ENCODE data around the gene SIK3. TPM values are rescaled to one million over a fixed set of nuclear protein-coding genes. Genes with fewer than 3 reads are reported as not detected.

Gene SIK3
- polyA plus RNA-seq, 3 donors from 2014 or later: 3.7 to 26.2 (median 16.5) TPM

DNA sequence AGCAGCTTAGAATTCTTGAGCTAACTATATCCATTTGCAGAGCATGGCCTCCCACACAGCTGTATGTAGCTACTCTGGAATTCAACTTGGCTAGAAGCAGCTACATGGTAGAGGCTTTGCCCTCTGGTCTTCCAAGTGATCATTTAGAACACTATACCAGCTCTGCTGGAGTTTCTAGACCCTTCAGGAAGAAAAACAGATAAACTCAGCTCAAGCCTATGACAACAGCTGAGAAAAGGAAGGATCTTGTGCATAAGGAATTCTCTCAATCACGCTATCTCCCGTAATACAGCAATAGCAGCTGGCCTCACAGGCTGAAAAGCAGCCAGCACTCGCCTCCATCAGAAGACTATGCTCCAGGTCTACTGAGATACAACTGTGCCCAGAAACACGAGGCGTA lies 210.2 kb downstream of the SIK3 start:
- no peak for DNase-seq
- Mint-ChIP-seq H3K36me3 (peaks cover 4 to 16% (median 11%) of the 10 kb centered on the region in 3 donors), H3K27me3 (ENCODE audit: low read depth in 3 of 3) (no peaks in the 10 kb centered on the region), H3K4me3 (no peak overlapping the region), H3K27ac (peak overlapping the region in 2 of 6 donors; percentile 26 to 63), H3K4me1 (peaks cover 9 to 23% of the 10 kb centered on the region in 2 donors), H3K9me3 (no peaks in the 10 kb centered on the region)

DNA sequence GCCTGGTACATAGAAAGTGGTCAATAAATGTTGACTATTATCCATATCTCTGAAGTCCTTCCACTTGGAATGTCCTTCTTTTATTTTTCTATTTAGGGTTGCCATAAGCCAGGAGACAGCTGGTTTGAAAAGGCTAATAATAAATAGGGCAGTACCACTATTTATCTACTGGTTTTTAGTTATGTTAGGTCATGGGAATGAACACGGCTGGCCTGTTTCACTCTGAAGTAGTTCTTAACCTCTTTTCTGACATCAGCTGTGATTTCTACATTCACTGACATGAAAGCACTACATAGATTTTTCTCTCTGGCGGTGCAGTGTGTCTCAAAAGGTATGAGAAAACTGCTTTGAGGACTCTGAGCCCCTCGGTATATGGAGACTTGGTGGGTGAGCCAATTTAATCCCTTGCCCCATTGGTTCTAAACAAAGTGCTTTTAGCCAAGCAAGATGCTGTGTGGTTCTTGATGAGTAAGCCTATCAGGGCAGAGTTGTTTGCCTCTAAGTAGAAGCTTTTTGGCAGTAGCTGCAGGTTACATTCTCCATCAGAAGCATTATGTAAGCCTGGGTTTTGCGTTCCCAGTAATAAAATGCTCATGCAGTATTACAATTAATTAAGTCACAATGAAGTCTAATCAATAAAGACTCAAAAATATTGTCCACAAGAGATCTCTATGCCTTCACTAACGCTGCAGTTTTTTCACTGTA lies 212.1 kb downstream of the SIK3 start:
- Mint-ChIP-seq H3K9me3 (no peaks in the 10 kb centered on the region), H3K36me3 (no peaks in the 10 kb centered on the region), H3K27ac (no peak overlapping the region), H3K4me1 (peaks cover 9 to 23% of the 10 kb centered on the region in 2 donors), H3K4me3 (no peak overlapping the region), H3K27me3 (ENCODE audit: low read depth in 3 of 3) (peaks cover 0 to 3% (median 0%) of the 10 kb centered on the region in 3 donors)
- DNase-seq: no peak

DNA sequence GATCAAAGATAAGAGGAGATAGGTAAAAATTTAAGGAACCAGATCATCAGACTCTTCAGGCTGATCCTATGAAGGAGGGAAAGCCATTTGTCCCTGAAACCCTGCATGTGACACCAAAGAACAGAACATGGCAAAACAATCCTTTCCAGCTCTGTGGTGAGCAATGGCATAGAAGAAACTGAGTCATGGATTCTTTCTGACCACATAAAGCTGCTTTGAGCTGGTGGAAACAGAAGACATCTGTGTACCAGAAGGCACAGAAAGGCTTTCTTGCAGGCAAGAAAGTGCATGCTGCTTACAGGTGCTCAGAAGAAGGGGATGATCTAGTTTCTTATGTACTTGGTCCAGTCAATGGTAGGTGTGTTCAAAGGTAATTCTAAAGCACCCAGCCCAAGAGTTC lies 215.8 kb downstream of the SIK3 start:
- peaks cover 2 to 6% of the 10 kb centered on the region in 2 donors for H3K4me1 Mint-ChIP-seq
- DNase-seq: no peak
- peaks cover 0 to 4% (median 0%) of the 10 kb centered on the region in 3 donors for H3K27me3 Mint-ChIP-seq (ENCODE audit: low read depth in 3 of 3)
- H3K27ac Mint-ChIP-seq: peak overlapping the region in 3 of 6 donors; percentile 47 to 76 (median 48)
- no peak overlapping the region for H3K4me3 Mint-ChIP-seq
- H3K36me3 Mint-ChIP-seq: peaks cover 0 to 4% (median 0%) of the 10 kb centered on the region in 3 donors
- H3K9me3 Mint-ChIP-seq: no peaks in the 10 kb centered on the region

DNA sequence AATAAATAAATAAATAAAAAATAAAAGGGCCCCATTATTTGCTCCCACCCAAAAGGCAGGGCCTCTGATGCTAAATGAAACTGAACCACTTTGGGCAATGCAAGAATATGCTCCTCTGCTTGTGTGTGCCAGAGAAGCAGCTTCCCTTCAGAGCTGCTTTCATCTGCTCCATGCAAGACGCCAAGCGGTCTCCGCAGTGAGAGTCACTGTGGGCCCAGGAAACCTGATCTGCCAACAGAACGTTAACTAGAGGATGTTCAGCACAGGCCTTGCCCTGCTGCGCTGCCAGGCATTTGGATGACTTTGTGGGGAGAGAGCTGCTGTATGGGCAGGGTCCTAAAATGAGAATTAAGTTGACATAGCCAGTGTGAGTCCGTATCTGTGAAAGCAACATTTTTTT lies 217.1 kb downstream of the SIK3 start:
- no peak for DNase-seq
- peaks cover 0 to 4% (median 0%) of the 10 kb centered on the region in 3 donors for H3K36me3 Mint-ChIP-seq
- H3K4me1 Mint-ChIP-seq: peaks cover 2 to 6% of the 10 kb centered on the region in 2 donors
- H3K27ac Mint-ChIP-seq: peak overlapping the region in 1 of 6 donors; percentile 58
- no peaks in the 10 kb centered on the region for H3K9me3 Mint-ChIP-seq
- peaks cover 0 to 4% (median 0%) of the 10 kb centered on the region in 3 donors for H3K27me3 Mint-ChIP-seq (ENCODE audit: low read depth in 3 of 3)
- H3K4me3 Mint-ChIP-seq: no peak overlapping the region

DNA sequence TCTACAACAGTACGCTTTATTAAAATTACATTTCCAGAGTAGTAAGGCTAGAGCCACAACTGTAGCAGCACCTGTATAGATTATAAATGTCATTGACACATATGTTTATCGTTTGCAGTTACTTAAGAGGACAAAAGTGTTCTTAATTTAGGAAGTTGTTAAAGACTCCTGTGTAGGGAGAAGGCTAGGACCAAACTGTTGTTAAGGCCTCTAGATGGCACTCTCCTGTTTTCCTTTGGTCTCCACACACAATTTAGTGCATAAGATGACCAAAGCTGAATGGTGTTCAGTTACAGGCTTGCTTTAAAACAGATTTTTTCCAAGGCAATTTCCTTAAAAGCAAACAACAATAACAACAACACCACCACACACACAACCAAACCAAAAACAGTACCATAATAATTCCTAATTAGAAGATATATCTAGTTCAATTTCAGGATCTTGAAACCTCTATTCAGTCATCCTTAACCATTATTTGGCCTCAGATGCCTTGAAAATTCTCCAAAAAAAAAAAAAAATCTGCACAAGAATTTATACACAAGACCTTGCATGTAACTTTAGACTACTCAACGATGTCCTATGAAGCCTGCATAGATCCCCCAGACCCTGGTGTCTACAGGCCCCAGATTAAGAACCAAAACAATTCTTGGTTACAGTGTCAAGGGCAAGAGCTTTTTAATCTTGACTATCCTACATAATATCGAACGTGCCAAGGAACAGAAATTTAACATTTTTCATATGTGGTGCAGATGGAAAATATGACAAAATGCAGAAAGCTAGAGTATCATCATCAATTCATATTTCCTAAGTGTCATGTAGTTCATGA lies 218.2 kb downstream of the SIK3 start:
- Mint-ChIP-seq H3K4me1 (peaks cover 2 to 6% of the 10 kb centered on the region in 2 donors), H3K4me3 (no peak overlapping the region), H3K36me3 (peaks cover 4 to 9% (median 5%) of the 10 kb centered on the region in 3 donors), H3K27me3 (ENCODE audit: low read depth in 3 of 3) (peaks cover 0 to 4% (median 0%) of the 10 kb centered on the region in 3 donors), H3K27ac (peak overlapping the region in 5 of 6 donors; percentile 17 to 74 (median 49)), H3K9me3 (no peaks in the 10 kb centered on the region)
- peak; percentile 35 to 50 (median 40) for DNase-seq

DNA sequence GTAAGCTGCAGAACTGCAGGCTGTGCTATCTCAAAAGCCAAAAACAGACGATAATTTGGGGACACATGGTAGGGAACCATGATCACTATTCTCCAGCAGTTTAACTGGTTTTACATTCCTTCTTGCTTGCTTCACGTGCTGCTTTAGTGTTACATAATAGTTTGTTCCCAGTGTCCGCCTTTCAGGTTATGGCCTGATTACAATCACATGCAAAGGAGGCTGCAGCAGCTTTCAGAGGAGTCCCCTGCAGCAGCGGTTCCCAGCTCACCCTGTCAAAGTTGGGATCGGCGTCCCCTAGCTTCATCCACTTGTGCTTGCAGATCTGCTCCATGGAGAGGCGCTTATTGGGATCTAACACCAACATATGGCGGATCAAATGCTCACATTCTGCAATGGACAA lies 221.6 kb downstream of the SIK3 start:
- Mint-ChIP-seq H3K27ac (peak overlapping the region in 1 of 6 donors; percentile 39), H3K4me1 (peaks cover 2 to 6% of the 10 kb centered on the region in 2 donors), H3K27me3 (ENCODE audit: low read depth in 3 of 3) (peaks cover 0 to 3% (median 0%) of the 10 kb centered on the region in 3 donors), H3K4me3 (no peak overlapping the region), H3K36me3 (peaks cover 10 to 33% (median 27%) of the 10 kb centered on the region in 3 donors), H3K9me3 (no peaks in the 10 kb centered on the region)
- no peak for DNase-seq

DNA sequence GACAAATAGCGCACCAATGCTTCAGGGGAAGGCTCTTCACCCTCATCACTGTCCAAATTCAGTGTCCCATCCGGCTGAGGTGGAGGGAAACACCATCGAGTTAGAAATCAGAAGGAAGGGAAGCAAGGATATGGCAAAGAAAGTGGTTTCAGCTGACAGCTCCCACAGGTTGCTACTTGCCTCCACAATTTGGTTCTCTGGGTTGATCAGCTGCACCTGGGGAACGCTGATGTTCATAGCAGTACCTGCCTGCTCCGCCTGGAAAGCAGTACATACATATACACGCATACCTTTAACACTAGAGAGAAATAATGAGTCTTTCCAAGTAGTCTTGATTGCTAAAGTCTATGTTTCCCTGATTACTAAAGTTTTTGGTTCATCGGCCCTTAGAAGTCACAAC lies 223.0 kb downstream of the SIK3 start:
- Mint-ChIP-seq H3K27me3 (ENCODE audit: low read depth in 3 of 3) (peaks cover 0 to 2% (median 0%) of the 10 kb centered on the region in 3 donors), H3K9me3 (no peaks in the 10 kb centered on the region), H3K4me1 (peaks cover 2 to 12% of the 10 kb centered on the region in 2 donors), H3K36me3 (peaks cover 20 to 43% (median 34%) of the 10 kb centered on the region in 3 donors), H3K27ac (no peak overlapping the region), H3K4me3 (no peak overlapping the region)
- DNase-seq: no peak

DNA sequence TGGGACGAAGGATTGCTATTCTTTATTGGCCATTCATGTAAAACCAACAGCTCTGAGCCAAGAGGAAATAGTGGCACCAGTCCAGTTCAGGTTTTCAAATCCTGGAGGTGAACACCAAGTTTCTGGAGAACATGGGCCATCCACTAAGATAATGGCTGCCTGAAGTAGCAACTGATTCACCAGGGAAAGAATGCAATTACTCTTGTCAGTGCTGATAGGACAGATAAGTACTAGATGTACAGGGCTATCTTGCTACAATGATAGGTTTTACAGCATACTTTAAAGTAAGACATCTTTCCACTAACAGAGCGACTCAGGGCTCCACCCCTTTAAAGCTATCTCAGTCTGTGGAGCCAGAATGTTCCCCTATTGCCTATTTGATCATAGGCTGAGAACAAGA lies 224.0 kb downstream of the SIK3 start:
- Mint-ChIP-seq H3K27me3 (ENCODE audit: low read depth in 3 of 3) (peaks cover 0 to 2% (median 0%) of the 10 kb centered on the region in 3 donors), H3K4me3 (no peak overlapping the region), H3K27ac (peak overlapping the region in 1 of 6 donors; percentile 19), H3K4me1 (peaks cover 0 to 6% of the 10 kb centered on the region in 2 donors), H3K9me3 (no peaks in the 10 kb centered on the region), H3K36me3 (peaks cover 24 to 50% (median 38%) of the 10 kb centered on the region in 3 donors)
- DNase-seq: no peak

DNA sequence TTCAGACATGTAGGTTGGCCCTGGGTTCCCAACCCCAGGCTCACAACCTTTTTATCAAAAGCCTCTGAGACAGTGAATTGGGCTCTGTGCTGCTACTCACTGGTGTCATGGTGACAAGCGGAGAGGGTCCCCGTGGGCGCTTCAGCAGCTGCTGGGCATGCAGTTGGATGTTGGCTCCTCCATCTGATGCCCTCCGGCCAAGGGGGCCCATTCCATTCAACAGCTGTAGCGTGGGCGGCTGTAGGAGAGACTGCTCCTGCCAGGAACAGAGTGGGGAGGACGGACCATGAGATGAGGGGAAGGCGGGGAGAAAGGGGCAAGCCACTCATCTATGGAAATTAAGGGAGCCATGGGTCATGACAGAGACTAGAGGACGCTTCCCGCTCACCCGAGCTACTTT lies 224.8 kb downstream of the SIK3 start:
- no peaks in the 10 kb centered on the region for H3K9me3 Mint-ChIP-seq
- H3K27ac Mint-ChIP-seq: no peak overlapping the region
- peaks cover 0 to 6% of the 10 kb centered on the region in 2 donors for H3K4me1 Mint-ChIP-seq
- no peak overlapping the region for H3K4me3 Mint-ChIP-seq
- peaks cover 0 to 2% (median 0%) of the 10 kb centered on the region in 3 donors for H3K27me3 Mint-ChIP-seq (ENCODE audit: low read depth in 3 of 3)
- peaks cover 20 to 52% (median 38%) of the 10 kb centered on the region in 3 donors for H3K36me3 Mint-ChIP-seq
- no peak for DNase-seq

DNA sequence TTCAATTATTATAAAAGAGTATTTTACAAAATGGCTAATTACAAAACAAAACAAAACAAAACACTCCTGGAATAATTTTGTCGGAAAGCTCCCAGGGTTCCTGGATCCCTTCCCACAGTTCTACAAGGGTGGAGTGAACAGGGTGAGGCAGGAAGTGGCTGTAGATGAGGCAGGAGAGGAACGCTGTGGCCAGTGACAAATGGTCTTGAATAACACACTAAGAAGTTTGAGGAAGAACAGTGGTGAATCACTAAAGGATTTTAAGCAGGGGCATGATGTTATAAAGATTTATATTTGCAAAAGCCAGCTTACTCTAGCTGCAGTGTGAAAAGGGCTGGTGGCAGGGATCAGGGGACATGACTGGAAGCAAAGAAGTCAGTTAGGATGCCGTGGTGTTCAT lies 227.0 kb downstream of the SIK3 start:
- Mint-ChIP-seq H3K4me1 (peaks cover 0 to 6% of the 10 kb centered on the region in 2 donors), H3K27me3 (ENCODE audit: low read depth in 3 of 3) (peaks cover 0 to 2% (median 0%) of the 10 kb centered on the region in 3 donors), H3K4me3 (no peak overlapping the region), H3K36me3 (peaks cover 29 to 69% (median 38%) of the 10 kb centered on the region in 3 donors), H3K9me3 (no peaks in the 10 kb centered on the region), H3K27ac (peak overlapping the region in 3 of 6 donors; percentile 56 to 67 (median 65))
- no peak for DNase-seq

DNA sequence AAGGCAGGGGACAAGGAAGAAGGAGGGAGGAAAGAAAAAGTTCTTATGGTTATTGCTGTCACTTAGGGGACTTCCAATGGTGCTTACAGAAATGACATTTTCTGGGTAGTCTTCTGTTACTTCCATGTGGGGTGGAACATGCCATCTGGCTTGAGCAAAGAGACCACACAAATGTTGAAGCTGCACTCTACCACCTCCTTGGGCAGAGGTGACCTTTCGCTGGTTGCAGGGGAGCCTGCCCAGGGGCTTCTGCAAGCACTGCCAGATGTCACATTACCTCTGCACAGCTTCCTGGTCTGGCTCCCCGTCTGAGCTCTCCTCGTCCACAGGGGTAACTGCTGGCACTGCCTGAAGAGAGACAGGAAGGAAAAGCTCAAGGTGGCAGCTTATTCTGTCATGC lies 228.2 kb downstream of the SIK3 start:
- Mint-ChIP-seq H3K27me3 (ENCODE audit: low read depth in 3 of 3) (peaks cover 0 to 2% (median 0%) of the 10 kb centered on the region in 3 donors), H3K4me3 (no peak overlapping the region), H3K4me1 (peaks cover 0 to 6% of the 10 kb centered on the region in 2 donors), H3K27ac (peak overlapping the region in 3 of 6 donors; percentile 11 to 54 (median 49)), H3K36me3 (peaks cover 33 to 68% (median 41%) of the 10 kb centered on the region in 3 donors), H3K9me3 (no peaks in the 10 kb centered on the region)
- no peak for DNase-seq

DNA sequence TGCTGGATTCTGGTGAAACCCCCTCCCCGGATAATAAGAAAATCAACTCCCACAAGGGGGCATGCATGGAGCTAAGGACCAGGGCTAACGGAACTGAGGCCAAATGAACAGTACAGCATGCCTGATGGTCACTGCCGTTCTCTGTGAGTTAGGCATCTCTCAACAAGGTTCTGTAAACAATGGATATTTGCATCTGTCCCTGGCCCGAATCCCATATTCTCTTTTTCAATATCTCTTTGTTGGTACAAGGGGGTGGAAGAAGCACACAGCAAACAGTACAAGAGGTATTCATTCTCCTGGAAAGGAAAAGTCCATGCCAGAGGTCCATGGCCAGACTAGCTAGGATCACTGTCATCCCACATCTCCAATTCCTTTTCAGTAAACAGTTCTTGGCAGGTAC lies 228.6 kb downstream of the SIK3 start:
- H3K4me3 Mint-ChIP-seq: no peak overlapping the region
- DNase-seq: no peak
- H3K27me3 Mint-ChIP-seq (ENCODE audit: low read depth in 3 of 3): peaks cover 0 to 2% (median under 1%) of the 10 kb centered on the region in 3 donors
- peaks cover 33 to 64% (median 39%) of the 10 kb centered on the region in 3 donors for H3K36me3 Mint-ChIP-seq
- no peaks in the 10 kb centered on the region for H3K9me3 Mint-ChIP-seq
- H3K4me1 Mint-ChIP-seq: peaks cover 0 to 6% of the 10 kb centered on the region in 2 donors
- H3K27ac Mint-ChIP-seq: peak overlapping the region in 3 of 6 donors; percentile 11 to 54 (median 49)

DNA sequence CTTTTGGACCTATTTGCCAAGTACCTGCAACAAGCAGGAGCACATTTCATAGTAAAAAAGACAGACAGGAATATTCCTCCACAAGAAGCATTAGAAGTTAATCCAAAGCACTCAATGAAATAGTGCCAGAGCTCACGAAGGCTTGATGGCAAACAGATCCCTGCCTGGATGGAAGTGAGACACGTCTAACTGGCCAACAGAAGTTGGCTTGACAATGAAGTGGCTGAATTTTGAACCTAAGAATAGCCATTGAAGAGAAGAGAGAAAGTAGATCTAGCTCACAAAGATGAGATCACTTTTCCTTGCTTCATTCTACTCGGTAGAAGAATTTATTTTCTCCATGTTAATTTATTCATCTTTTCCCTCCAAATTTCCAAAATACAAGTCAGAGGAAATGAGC lies 230.2 kb downstream of the SIK3 start:
- Mint-ChIP-seq H3K36me3 (peaks cover 44 to 65% (median 44%) of the 10 kb centered on the region in 3 donors), H3K4me3 (no peak overlapping the region), H3K27ac (peak overlapping the region in 2 of 6 donors; percentile 15 to 29), H3K4me1 (peaks cover 0 to 6% of the 10 kb centered on the region in 2 donors), H3K27me3 (ENCODE audit: low read depth in 3 of 3) (peaks cover 0 to 2% (median 1%) of the 10 kb centered on the region in 3 donors), H3K9me3 (no peaks in the 10 kb centered on the region)
- no peak for DNase-seq

Data from immature natural killer cell (primary cell).